ENCODE results near the gene AFMID.

GRCh38 chr17:78214016-78214705, 27.0 kb downstream of the AFMID start, which contains the start of gene BIRC5:
- TF ChIP-seq, protein P1, sequence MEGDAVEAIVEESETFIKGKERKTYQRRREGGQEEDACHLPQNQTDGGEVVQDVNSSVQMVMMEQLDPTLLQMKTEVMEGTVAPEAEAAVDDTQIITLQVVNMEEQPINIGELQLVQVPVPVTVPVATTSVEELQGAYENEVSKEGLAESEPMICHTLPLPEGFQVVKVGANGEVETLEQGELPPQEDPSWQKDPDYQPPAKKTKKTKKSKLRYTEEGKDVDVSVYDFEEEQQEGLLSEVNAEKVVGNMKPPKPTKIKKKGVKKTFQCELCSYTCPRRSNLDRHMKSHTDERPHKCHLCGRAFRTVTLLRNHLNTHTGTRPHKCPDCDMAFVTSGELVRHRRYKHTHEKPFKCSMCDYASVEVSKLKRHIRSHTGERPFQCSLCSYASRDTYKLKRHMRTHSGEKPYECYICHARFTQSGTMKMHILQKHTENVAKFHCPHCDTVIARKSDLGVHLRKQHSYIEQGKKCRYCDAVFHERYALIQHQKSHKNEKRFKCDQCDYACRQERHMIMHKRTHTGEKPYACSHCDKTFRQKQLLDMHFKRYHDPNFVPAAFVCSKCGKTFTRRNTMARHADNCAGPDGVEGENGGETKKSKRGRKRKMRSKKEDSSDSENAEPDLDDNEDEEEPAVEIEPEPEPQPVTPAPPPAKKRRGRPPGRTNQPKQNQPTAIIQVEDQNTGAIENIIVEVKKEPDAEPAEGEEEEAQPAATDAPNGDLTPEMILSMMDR (IDR thresholded peaks at IDR 0.05) = no peak
- TF ChIP-seq EZH2 (IDR thresholded peaks at IDR 0.05; ENCODE audit: borderline replicate concordance, insufficient read depth, low read depth, low read length, poor library complexity, severe bottlenecking) = no peak
